HG03571 (cell line): ENCODE measurements around the gene PDGFB.
"Not testable (repeated sequence)": the region's sequence is repeated elsewhere in the genome, so short reads cannot be mapped to it uniquely, and the experiment has no call there.

ENCODE experiments used
- ATAC-seq: cut with Tn5 transposase; IDR thresholded peaks from one replicate; pipeline ENCODE4 v1.9.1; 2021; ENCODE audit not compliant: unreplicated experiment

PDGFB gene

GRCh38 chr22:39229075-39229474 is 15.7 kb downstream of the PDGFB start:
- no peak for ATAC-seq

- no peak for ATAC-seq
Measured at GRCh38 chr22:39227542-39228272, 17.1 kb downstream of the PDGFB start.

GRCh38 chr22:39226353-39226752 is 18.4 kb downstream of the PDGFB start:
- ATAC-seq: no peak

GRCh38 chr22:39225591-39225990 is 19.2 kb downstream of the PDGFB start:
- no peak for ATAC-seq

- no peak for ATAC-seq
Measured at GRCh38 chr22:39224550-39224949, 20.2 kb downstream of the PDGFB start.

DNA sequence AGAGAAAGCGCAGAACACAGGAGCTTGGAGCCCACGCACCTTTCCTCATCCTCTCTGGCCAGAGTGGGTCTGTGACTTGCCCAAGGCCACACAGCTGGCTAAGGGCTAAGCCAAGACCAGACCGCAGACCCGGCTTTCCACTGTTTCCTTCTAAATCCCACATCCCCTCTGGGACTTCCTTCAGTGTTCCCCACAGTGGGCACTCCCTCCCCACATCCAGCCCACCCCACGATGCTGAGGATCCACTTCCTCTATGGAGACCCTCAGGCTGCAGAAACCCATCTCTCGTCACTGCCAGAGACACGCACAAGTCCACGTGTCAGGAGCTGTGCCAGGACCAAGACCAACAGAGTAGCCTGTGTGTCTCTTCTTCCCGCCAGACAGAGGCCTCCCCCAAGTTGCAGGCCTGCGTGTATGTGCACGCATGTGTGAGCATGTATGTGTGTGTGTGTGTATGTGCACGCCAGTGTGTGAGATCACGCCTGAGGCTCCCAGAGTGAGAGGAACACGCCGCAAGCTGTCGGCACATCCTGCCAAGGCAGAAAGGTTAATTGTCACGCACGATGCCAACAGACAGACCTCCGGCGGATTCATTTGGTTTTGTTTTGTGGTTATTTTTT is 21.6 kb downstream of the PDGFB start:
- no peak for ATAC-seq

DNA sequence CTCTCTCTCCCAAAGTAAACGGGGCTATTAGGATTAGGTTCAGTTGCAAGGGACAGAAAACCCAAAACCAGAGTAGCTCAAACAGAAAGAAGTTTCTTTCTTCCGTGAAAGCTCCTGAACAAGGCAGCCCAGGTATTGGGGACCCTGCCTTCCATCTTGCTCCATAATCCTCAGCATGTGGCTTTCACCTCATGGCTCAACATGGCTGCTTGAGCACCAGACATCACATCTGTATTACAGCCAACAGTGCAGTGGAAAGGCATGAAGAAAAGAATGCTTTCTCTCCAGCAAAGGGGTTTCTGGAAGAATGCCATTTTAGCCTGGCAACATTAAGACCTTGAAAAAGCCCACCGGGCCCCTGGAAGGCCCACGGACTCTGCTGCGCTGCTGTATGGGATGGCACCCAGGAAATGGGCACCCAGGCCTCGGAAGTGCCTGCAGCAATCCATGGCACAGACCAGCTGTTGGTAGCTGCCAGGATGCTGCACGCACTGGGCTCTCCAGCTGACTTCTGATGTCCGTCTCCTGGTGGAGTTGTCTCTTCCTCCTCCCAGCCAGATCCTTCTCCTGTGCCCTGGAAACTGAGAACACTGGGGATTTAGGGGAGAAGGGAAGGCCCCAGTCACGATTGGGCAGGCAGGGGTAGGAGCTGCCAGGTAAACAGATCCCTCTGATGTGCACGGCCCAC is 22.6 kb downstream of the PDGFB start:
- no peak for ATAC-seq

DNA sequence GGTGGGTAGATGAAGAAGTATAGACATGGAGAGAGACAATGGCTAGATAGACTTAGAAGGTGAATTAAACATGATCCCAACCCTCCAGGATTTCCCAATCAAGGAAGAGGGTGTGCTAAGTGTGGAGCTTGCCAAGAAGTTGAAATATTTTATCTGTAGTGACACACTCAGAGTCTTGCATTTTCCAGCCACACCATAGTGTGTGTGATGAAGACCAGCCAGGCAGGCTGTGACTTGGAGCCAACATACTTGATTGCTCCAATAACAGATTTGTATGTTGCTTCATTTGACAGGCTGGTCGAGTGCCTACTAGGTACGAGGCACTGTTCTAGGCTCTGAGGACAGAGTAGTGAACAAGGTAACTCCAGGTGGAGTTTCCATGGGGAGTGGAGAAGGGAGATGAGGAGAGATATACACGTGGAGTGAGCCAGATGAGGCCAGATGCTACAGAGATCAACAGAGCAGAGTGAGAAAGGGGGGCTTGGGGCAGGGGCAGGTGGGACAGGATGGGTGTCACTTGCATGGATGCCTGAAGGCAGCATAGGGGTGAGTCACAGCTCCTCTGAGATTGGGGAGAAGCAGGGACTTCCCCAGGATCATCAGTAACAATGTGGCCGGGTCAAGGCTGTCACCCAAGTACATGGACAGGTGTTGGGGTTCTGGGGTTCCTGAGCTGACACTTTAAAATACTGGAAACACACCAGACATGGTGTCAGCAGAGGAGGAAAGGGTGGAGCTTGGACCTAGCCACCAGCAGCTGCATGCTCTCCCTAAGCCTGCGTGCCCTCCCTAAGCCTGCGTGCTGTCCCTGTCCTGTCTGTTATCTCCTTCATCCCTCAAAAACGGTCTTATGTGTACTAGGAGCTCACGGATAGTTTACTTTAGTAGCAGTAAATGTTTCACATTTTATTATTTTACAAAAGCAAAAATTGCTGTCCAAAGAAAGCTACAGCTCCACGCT is 23.6 kb downstream of the PDGFB start:
- no peak for ATAC-seq

DNA sequence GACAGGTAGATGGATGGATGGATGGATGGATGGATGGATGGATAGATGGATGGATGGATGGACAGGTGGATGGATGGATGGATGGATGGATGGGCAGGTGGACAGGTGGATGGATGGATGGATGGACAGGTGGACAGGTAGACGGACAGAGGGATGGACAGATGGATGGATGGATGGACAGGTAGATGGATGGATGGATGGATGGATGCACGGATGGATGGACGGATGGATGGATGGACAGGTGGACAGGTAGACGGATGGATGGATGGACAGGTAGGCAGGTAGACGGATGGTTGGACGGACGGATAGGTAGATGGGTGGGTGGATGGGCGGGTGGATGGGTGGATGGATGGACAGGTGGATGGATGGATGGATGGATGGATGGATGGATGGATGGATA is 24.3 kb downstream of the PDGFB start:
- no peak for ATAC-seq

DNA sequence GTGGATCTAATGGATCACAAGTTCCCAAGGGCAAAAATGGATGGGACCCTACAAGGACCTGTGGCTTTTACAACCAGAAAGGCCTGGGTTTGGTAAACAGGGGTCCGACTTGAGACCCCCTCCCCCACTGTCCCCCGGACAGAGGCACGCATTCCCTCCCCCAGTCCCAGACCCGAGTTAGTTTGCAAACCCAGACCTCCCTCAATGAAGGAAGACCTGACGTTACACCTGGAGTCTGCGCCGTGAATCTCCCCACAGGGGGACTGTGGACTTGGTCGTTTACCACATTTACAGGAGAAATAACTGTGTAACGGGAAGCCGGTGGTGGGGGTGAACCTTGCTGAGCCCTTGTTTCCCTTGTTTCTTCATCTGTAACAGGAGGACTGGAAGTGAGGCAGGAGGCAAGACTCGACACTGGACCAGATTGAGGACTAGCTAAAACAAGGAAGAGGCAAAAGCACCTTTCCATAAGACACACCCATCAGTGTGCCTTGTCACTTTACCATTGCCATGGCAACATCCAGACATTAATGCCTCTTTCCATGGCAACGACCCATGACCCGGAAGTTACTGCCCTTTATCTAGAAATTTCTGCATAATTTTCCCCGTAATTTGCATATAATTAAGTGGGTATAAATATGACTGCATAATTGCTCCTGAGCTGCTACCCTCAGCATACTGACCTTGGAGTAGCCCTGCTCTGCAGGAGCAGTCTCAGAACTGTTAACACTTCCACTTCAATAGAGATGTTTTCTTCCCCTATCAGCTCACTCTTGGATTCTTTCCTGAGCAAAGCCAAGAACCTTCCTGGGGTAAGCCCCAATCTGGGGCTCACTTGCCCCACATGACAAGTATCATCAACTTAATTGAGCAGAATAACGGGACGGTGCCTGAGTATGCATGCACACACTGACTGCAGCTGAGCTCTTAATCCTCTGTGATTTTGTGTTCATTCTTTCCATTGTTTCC is 25.4 kb downstream of the PDGFB start:
- no peak for ATAC-seq

DNA sequence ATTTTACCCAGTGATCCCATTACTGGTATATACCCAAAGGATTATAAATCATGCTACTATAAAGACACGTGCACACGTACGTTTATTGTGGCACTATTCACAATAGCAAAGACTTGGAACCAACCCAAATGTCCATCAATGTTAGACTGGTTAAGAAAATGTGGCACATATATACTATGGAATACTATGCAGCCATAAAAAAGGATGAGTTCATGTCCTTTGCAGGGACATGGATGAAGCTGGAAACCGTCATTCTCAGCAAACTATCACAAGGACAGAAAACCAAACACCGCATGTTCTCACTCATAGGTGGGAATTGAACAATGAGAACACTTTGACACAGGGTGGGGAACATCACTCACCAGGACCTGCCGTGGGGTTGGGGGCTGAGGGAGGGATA is 26.4 kb downstream of the PDGFB start:
- ATAC-seq: not testable (repeated sequence)

DNA sequence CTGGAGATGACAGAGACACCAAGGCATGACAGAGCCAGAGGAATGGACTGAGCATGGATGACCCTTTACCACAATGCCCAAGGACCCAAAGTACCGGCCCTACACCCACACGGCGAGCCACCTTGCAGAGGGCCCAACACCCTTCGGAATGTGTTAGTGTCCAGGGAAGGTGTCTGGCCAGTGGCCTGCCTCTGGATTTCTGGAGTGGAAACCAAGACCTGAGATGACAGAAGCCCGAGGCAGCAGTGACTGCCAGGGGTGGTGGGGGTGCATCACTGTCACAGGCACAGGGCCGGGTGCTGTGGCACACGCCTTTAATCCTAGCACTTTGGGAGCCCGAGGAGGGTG is 28.7 kb downstream of the PDGFB start:
- no peak for ATAC-seq

- ATAC-seq: no peak
Measured at GRCh38 chr22:39215426-39216142, 29.2 kb downstream of the PDGFB start.

DNA sequence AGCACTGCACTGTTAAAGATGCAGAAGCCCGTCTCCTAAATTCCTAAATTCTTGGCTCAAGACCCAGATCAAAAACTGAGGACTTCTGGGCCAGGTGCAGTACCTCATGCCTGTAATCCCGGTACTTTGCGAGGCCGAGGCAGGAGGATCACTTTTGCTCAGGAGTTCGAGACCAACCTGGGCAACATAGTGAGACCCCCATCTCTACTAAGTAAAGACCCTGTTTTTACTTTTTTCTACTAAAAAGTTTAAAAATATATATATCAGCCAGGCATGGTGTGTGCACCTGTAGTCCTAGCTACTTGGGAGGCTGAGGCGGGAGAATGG is 29.7 kb downstream of the PDGFB start:
- ATAC-seq: no peak

- ATAC-seq: no peak
Measured at GRCh38 chr22:39214383-39215069, 30.3 kb downstream of the PDGFB start.

GRCh38 chr22:39214006-39214382 is 30.8 kb downstream of the PDGFB start:
- ATAC-seq: no peak

GRCh38 chr22:39212721-39213376 is 31.9 kb downstream of the PDGFB start:
- no peak for ATAC-seq

- no peak for ATAC-seq
Measured at GRCh38 chr22:39209756-39210155, 35.0 kb downstream of the PDGFB start.
